ENCODE measurements around the gene KRTAP29-1.
"Not testable (repeated sequence)": the region's sequence is repeated elsewhere in the genome, so short reads cannot be mapped to it uniquely, and the experiment has no call there.

Gene KRTAP29-1

DNA sequence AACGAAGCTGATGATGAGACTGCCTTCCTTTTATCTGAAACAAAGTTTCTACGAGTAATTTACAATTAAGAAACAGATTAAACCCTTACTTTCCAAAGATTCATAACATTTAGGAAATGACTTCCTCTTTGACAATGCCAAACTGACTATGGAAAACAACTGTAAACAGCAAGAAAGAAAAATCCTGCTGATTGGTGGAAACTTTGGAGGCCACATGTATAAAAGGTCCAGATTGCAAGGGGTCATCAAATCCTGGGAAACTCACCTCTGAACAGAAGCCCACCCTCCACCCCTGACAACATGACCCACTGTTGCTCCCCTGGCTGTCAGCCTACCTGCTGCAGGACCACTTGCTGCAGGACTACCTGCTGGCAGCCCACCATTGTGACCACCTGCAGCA is 37.6 kb downstream of the KRTAP29-1 start, which contains the start of gene KRTAP9-6:
Gene KRTAP9-6, plus strand, starts transcription at position 301 of the 400 bp plus-strand sequence. Its CDS starts 0 bp downstream, at position 301.
- peaks cover 1 to 4% of the 10 kb centered on the region in 2 donors for H3K4me1 Mint-ChIP-seq (ENCODE audit: low read depth in 2 of 2)
- no peaks in the 10 kb centered on the region for H3K36me3 Mint-ChIP-seq (ENCODE audit: insufficient read depth)
- H3K27me3 Mint-ChIP-seq: peaks cover 28 to 56% of the 10 kb centered on the region in 2 donors
- ATAC-seq (replicated peaks) (no peak), DNase-seq (no peak)
- H3K27ac Mint-ChIP-seq: peak within 1 kb of the TSS in 1 of 2 donors; percentile 76
- no peak within 1 kb of the TSS for H3K4me3 Mint-ChIP-seq
- H3K9me3 Mint-ChIP-seq: no peaks in the 10 kb centered on the region

DNA sequence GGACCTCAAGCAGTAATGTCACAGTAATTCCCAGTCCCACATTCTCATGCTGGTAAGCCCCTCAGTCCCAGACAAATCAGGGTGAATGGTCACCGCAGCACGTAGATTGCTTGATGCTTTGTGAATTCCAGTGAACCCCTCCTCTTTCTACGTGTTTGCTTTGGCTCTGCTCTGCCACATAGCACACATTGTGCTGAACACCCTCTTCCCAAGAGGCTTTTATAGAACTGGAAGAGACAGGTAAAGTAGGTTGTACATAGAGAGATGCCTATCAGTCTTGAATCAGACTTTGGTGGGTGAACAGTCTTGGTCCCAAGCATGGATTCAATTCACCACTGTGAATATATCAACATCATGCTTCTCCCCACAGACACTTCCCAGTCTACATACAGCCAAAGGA is 38.1 kb downstream of the KRTAP29-1 start:
- no peaks in the 10 kb centered on the region for H3K36me3 Mint-ChIP-seq (ENCODE audit: insufficient read depth)
- peaks cover 1 to 4% of the 10 kb centered on the region in 2 donors for H3K4me1 Mint-ChIP-seq (ENCODE audit: low read depth in 2 of 2)
- H3K27ac Mint-ChIP-seq: no peak overlapping the region
- DNase-seq (no peak), ATAC-seq (replicated peaks) (no peak)
- H3K27me3 Mint-ChIP-seq: peaks cover 31 to 60% of the 10 kb centered on the region in 2 donors
- H3K4me3 Mint-ChIP-seq: no peak overlapping the region
- H3K9me3 Mint-ChIP-seq: no peaks in the 10 kb centered on the region

DNA sequence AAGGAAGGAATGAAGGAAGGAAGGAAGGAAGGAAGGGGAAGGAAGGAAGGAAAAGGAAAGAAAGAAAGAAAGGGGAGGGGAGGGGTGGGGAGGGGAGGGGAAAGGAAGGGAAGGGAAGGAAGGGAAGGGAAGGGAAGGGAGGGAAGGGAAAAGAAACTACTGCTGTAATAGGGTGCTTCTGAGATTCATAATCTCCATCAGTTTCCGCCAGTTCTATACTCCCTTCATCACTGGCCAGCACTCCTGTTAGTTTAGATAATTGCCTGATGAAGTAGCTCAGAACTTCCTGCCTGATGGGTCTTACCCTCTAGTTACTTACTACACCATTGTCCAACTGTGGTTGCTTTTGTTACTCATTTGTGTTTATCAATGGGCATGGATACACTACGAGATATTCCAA is 39.4 kb downstream of the KRTAP29-1 start:
- H3K4me3 Mint-ChIP-seq: no peak overlapping the region
- H3K9me3 Mint-ChIP-seq: no peaks in the 10 kb centered on the region
- peaks cover 1 to 4% of the 10 kb centered on the region in 2 donors for H3K4me1 Mint-ChIP-seq (ENCODE audit: low read depth in 2 of 2)
- H3K27ac Mint-ChIP-seq: no peak overlapping the region
- peaks cover 42 to 67% of the 10 kb centered on the region in 2 donors for H3K27me3 Mint-ChIP-seq
- ATAC-seq (replicated peaks) (no peak), DNase-seq (no peak)
- H3K36me3 Mint-ChIP-seq (ENCODE audit: insufficient read depth): no peaks in the 10 kb centered on the region

DNA sequence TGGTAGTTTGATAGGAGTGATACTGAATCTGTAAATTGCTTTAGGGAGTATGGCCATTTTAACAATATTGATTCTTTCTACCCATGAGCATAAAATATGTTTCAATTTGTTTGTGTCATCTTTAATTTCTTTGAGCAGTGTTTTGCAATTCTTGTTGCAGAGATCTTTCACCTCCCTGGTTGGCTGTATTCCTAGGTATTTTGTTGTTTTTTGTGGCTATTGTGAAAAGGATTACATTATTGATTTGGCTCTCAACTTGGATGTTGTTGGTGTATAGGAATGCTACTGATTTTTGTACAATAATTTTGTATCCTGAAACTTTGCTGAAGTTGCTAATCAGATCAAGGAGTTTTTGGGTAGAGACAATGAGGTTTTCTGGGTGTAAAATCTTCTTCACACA is 44.2 kb downstream of the KRTAP29-1 start:
- DNase-seq (no peak), ATAC-seq (replicated peaks) (no peak)
- H3K4me1 Mint-ChIP-seq (ENCODE audit: low read depth in 2 of 2): peaks cover 0 to 1% of the 10 kb centered on the region in 2 donors
- H3K27ac Mint-ChIP-seq: no peak overlapping the region
- no peaks in the 10 kb centered on the region for H3K9me3 Mint-ChIP-seq
- no peak overlapping the region for H3K4me3 Mint-ChIP-seq
- H3K27me3 Mint-ChIP-seq: peaks cover 66 to 68% of the 10 kb centered on the region in 2 donors
- no peaks in the 10 kb centered on the region for H3K36me3 Mint-ChIP-seq (ENCODE audit: insufficient read depth)

DNA sequence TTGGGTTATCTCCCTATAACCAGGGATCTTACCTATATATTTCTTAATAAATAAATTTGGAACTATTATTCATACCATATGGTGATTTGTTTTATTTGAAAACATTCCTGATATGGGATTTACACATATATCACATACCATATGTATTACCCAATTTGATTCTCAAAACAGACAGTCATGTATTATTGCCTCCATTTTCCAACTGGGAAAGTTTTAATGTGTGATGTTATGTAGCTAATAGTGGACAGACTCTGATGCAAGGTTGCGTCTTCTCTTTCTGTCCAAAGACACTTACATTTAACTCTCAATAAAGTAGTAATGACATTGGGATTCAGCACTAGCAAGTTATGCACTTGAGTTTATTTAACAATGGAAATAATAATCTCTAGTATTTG is 46.4 kb downstream of the KRTAP29-1 start:
- ATAC-seq (replicated peaks): no peak
- Mint-ChIP-seq H3K9me3 (no peaks in the 10 kb centered on the region), H3K4me1 (ENCODE audit: low read depth in 2 of 2) (peaks cover 0 to 1% of the 10 kb centered on the region in 2 donors), H3K27me3 (peaks cover 63 to 67% of the 10 kb centered on the region in 2 donors), H3K27ac (no peak overlapping the region), H3K4me3 (no peak overlapping the region), H3K36me3 (ENCODE audit: insufficient read depth) (no peaks in the 10 kb centered on the region)
- no peak for DNase-seq

DNA sequence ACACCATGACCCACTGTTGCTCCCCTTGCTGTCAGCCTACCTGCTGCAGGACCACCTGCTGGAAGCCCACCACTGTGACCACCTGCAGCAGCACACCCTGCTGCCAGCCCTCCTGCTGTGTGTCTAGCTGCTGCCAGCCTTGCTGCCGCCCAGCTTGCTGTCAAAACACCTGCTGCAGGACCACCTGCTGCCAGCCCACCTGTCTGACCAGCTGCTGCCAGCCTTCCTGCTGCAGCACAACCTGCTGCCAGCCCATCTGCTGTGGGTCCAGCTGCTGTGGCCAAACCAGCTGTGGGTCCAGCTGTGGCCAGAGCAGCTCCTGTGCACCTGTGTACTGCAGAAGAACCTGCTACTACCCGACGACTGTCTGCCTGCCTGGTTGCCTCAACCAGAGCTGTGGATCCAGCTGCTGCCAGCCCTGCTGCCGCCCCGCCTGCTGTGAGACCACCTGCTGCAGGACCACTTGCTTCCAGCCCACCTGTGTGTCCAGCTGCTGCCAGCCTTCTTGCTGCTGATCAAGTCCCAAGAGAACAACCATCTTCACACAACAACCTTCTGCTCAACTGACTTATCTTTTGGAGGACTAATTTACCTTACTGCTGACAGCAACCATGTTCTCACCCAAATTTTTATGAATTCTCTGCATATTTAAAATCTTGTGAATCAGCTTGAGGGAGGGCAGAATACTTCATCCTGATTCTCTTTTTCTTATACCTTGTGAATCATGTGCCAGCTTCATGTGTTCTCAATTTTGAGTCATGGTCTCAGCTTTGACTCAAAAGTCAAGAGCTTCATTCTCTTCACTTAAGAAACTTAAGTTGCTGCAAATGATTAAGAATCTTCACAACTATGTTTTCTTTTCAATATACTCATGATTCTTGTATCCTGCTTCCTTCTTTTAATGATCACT is 47.0 kb downstream of the KRTAP29-1 start, which contains the start of gene KRTAP9-9:
Gene KRTAP9-9, plus strand, starts transcription at position 4 of the 910 bp plus-strand sequence.
- not testable (repeated sequence) for H3K36me3 Mint-ChIP-seq (ENCODE audit: insufficient read depth); H3K4me1 Mint-ChIP-seq (ENCODE audit: low read depth in 2 of 2); H3K4me3 Mint-ChIP-seq; DNase-seq; H3K9me3 Mint-ChIP-seq; H3K27ac Mint-ChIP-seq; ATAC-seq (replicated peaks)
- H3K27me3 Mint-ChIP-seq: peaks cover 59 to 62% of the 10 kb centered on the region in 2 donors

DNA sequence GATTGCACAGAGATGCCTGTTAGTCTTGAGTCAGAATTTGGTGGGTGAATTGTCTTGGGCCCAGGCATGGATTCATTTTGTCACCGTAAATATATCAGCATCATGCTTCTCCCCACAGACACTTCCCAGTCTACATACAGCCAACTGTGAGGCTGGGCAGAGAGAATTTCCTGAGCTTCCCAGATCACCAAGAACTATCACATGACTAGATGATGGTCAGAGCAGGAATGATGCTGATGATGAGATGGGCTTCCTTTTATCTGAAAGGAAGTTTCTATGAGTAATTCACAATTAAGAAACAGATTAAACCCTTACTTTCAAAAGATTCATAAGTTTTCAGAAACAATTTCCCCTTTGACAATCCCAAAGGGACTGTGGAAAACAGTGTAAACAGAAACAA is 47.8 kb downstream of the KRTAP29-1 start:
- Mint-ChIP-seq H3K36me3 (ENCODE audit: insufficient read depth) (no peaks in the 10 kb centered on the region), H3K9me3 (no peaks in the 10 kb centered on the region), H3K27me3 (peaks cover 59 to 62% of the 10 kb centered on the region in 2 donors), H3K4me1 (ENCODE audit: low read depth in 2 of 2) (peaks cover 0 to under 1% of the 10 kb centered on the region in 2 donors), H3K4me3 (no peak overlapping the region), H3K27ac (no peak overlapping the region)
- no peak for DNase-seq
- no peak for ATAC-seq (replicated peaks)
